WTC11 (cell line): ENCODE results near the gene ALAS1. TPM values are rescaled to one million over a fixed set of nuclear protein-coding genes. Genes with fewer than 3 reads are reported as not detected.

Experiments
- ATAC-seq: fragments of 200-7000 bp; cut with Tn5 transposase; 2 replicates; pipeline ENCODE4 v1.10.0; 2021; ENCODE audit warnings: mild to moderate bottlenecking, moderate library complexity
- CTCF ChIA-PET: fragments of 300-600 bp; sonication (Branson Sonifier 250); formaldehyde crosslinking; loops from one replicate; lab custom pipeline; 2021; ENCODE audit warnings: antibody characterized with exemption; lab: Charles Lee
- POLR2A ChIA-PET: fragments of 350-600 bp; sonication (Branson Sonifier 250); formaldehyde crosslinking; loops from one replicate; lab custom pipeline; 2021; ENCODE audit warnings: antibody characterized with exemption; lab: Charles Lee
- DNase-seq: peaks from one replicate; pipeline ENCODE4 v3.0.0; 2021; ENCODE audit warnings: low spot score
- H3K27ac Mint-ChIP-seq: 2 replicates; pipeline ENCODE4 v1.8.0; 2021; ENCODE audit warnings: mixed read lengths
- H3K27me3 Mint-ChIP-seq: 2 replicates; pipeline ENCODE4 v1.8.0; 2021; ENCODE audit warnings: low read depth, mild to moderate bottlenecking, moderate library complexity, mixed read lengths
- H3K36me3 Mint-ChIP-seq: 2 replicates; pipeline ENCODE4 v1.8.0; 2021; ENCODE audit warnings: mixed read lengths
- H3K4me1 Mint-ChIP-seq: 2 replicates; pipeline ENCODE4 v1.8.0; 2022; ENCODE audit warnings: mixed read lengths
- H3K4me3 Mint-ChIP-seq: 2 replicates; pipeline ENCODE4 v1.8.0; 2021; ENCODE audit warnings: mild to moderate bottlenecking, moderate library complexity, mixed read lengths
- H3K9me3 Mint-ChIP-seq: 2 replicates; pipeline ENCODE4 v1.8.0; 2021; ENCODE audit warnings: mixed read lengths
- CREB1 ChIP-seq: sonication (generic); formaldehyde crosslinking; IDR thresholded peaks from 2 replicates; pipeline ENCODE4 v1.8.0; 2023; ENCODE audit warnings: mild to moderate bottlenecking, missing genetic modification reagents
- CREM ChIP-seq: sonication (generic); formaldehyde crosslinking; IDR thresholded peaks from 2 replicates; pipeline ENCODE4 v1.8.1; 2022; ENCODE audit warnings: mild to moderate bottlenecking, missing genetic modification reagents, moderate library complexity
- ESRRA ChIP-seq: sonication (generic); formaldehyde crosslinking; IDR thresholded peaks from 2 replicates; pipeline ENCODE4 v1.8.1; 2022; ENCODE audit warnings: mild to moderate bottlenecking, missing genetic modification reagents, borderline replicate concordance
- FOXJ3 ChIP-seq: sonication (generic); formaldehyde crosslinking; IDR thresholded peaks from 2 replicates; pipeline ENCODE4 v1.9.0; 2021; ENCODE audit warnings: missing genetic modification reagents, mild to moderate bottlenecking, borderline replicate concordance
- FOXP1 ChIP-seq: sonication (generic); formaldehyde crosslinking; IDR thresholded peaks from 2 replicates; pipeline ENCODE4 v1.8.0; 2022; ENCODE audit warnings: missing genetic modification reagents, mild to moderate bottlenecking, moderate library complexity, borderline replicate concordance
- KAT7 ChIP-seq: sonication (generic); formaldehyde crosslinking; IDR thresholded peaks from 2 replicates; pipeline ENCODE4 v1.8.1; 2023; ENCODE audit warnings: missing genetic modification reagents, mild to moderate bottlenecking, borderline replicate concordance
- MYBL2 ChIP-seq: sonication (generic); formaldehyde crosslinking; IDR thresholded peaks from 2 replicates; pipeline ENCODE4 v1.8.1; 2023; ENCODE audit warnings: mild to moderate bottlenecking, moderate library complexity, missing genetic modification reagents
- NFE2L1 ChIP-seq: sonication (generic); formaldehyde crosslinking; IDR thresholded peaks from 2 replicates; pipeline ENCODE4 v1.8.1; 2023; ENCODE audit warnings: missing genetic modification reagents
- NR3C1 ChIP-seq: sonication (generic); formaldehyde crosslinking; conservative IDR thresholded peaks from 2 replicates; pipeline ENCODE4 v1.8.1; 2023; ENCODE audit warnings: low read depth, mild to moderate bottlenecking, missing genetic modification reagents
- RELA ChIP-seq: sonication (generic); formaldehyde crosslinking; IDR thresholded peaks from 2 replicates; pipeline ENCODE4 v1.8.1; 2022; ENCODE audit warnings: missing genetic modification reagents, mild to moderate bottlenecking, borderline replicate concordance
- TCF7 ChIP-seq: sonication (generic); formaldehyde crosslinking; IDR thresholded peaks from 2 replicates; pipeline ENCODE4 v1.8.0; 2022; ENCODE audit warnings: mild to moderate bottlenecking, low read depth, missing genetic modification reagents, moderate library complexity
- ZNF138 ChIP-seq: sonication (generic); formaldehyde crosslinking; conservative IDR thresholded peaks from 2 replicates; pipeline ENCODE4 v1.8.1; 2022; ENCODE audit warnings: mild to moderate bottlenecking, moderate library complexity, missing genetic modification reagents
- ZNF317 ChIP-seq: sonication (generic); formaldehyde crosslinking; IDR thresholded peaks from 2 replicates; pipeline ENCODE4 v1.8.1; 2023; ENCODE audit warnings: low read depth, mild to moderate bottlenecking, moderate library complexity, missing genetic modification reagents, borderline replicate concordance
- total RNA-seq: library from RNA; stranded (reverse); gene quantifications from 3 replicates; pipeline ENCODE4 v1.2.3, GENCODE V29; 2021
- TF ChIP-seq, protein P1 (sequence below): sonication (generic); formaldehyde crosslinking; IDR thresholded peaks from 2 replicates; pipeline ENCODE4 v1.8.0; 2022; ENCODE audit warnings: mild to moderate bottlenecking, missing genetic modification reagents
- TF ChIP-seq, protein P2 (sequence below): sonication (generic); formaldehyde crosslinking; IDR thresholded peaks from 2 replicates; pipeline ENCODE4 v1.8.1; 2022; ENCODE audit warnings: low read depth, mild to moderate bottlenecking, moderate library complexity, missing genetic modification reagents, borderline replicate concordance
- TF ChIP-seq, protein P3 (sequence below): sonication (generic); formaldehyde crosslinking; IDR thresholded peaks from 2 replicates; pipeline ENCODE4 v1.8.1; 2022; ENCODE audit warnings: mild to moderate bottlenecking, missing genetic modification reagents, moderate library complexity, borderline replicate concordance
- TF ChIP-seq, protein P4 (sequence below): sonication (generic); formaldehyde crosslinking; IDR thresholded peaks from 2 replicates; pipeline ENCODE4 v1.8.1; 2023; ENCODE audit warnings: mild to moderate bottlenecking, missing genetic modification reagents
- TF ChIP-seq, protein P5 (sequence below): fragments of 200-600 bp; IDR thresholded peaks from 2 replicates; pipeline ENCODE4 v1.8.0; 2022; ENCODE audit warnings: antibody characterized with exemption
- TF ChIP-seq, protein P6 (sequence below): sonication (generic); formaldehyde crosslinking; IDR thresholded peaks from 2 replicates; pipeline ENCODE4 v1.8.0; 2022; ENCODE audit warnings: mild to moderate bottlenecking, missing genetic modification reagents
- TF ChIP-seq, protein P7 (sequence below): sonication (generic); formaldehyde crosslinking; IDR thresholded peaks from 2 replicates; pipeline ENCODE4 v1.8.0; 2023; ENCODE audit warnings: mild to moderate bottlenecking, missing genetic modification reagents
- TF ChIP-seq, protein P8 (sequence below): sonication (generic); formaldehyde crosslinking; IDR thresholded peaks from 2 replicates; pipeline ENCODE4 v1.8.1; 2022; ENCODE audit warnings: mild to moderate bottlenecking, moderate library complexity, missing genetic modification reagents

Gene ALAS1
- total RNA-seq, 1 experiment from 2014 or later, result 39.1 TPM

DNA sequence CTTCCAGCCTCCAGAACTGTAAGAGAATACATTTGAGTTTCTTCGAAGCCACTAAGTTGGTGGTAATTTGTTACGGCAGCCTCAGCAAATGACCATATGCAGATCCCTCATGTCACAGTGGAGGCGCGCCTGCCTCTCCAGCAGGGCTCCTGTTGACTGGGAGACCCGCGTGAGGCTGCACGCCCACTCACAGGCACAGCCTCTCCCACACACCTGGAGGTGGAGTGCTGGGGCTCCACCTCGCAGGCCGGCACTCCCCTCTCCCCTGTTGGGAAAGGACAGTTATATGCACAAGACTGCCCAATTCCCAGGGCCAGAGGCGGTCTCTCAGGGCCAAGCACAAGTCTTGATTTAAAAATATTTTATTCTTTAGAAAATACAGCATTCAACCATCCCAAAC is 30.3 kb downstream of the ALAS1 start:
- Mint-ChIP-seq H3K9me3 (no peaks in the 10 kb centered on the region), H3K27ac (no peak overlapping the region), H3K27me3 (no peaks in the 10 kb centered on the region), H3K4me3 (no peak overlapping the region), H3K36me3 (peaks cover 13% of the 10 kb centered on the region), H3K4me1 (peaks cover 3% of the 10 kb centered on the region; the same call in 1 of the 2 replicates)
- ChIA-PET POLR2A (no interaction called here), CTCF (interaction anchor here (1.0 to 1.1 kb wide), 2 partner anchors 74 to 153 kb away, joined by 3 to 4 read pairs; partner anchors contain the start of gene POC1A)
- ATAC-seq (no peak), DNase-seq (no peak)
- TF ChIP-seq NFE2L1 (CRISPR knock-in tag) (no peak), FOXP1 (no peak), ZNF138 (CRISPR knock-in tag) (no peak), ZNF317 (CRISPR knock-in tag) (no peak), KAT7 (no peak), MYBL2 (CRISPR knock-in tag) (no peak), RELA (CRISPR knock-in tag) (no peak)
- TF ChIP-seq, protein P1, sequence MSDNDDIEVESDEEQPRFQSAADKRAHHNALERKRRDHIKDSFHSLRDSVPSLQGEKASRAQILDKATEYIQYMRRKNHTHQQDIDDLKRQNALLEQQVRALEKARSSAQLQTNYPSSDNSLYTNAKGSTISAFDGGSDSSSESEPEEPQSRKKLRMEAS, result no peak
- TF ChIP-seq, protein P2, sequence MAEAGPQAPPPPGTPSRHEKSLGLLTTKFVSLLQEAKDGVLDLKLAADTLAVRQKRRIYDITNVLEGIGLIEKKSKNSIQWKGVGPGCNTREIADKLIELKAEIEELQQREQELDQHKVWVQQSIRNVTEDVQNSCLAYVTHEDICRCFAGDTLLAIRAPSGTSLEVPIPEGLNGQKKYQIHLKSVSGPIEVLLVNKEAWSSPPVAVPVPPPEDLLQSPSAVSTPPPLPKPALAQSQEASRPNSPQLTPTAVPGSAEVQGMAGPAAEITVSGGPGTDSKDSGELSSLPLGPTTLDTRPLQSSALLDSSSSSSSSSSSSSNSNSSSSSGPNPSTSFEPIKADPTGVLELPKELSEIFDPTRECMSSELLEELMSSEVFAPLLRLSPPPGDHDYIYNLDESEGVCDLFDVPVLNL, result no peak
- TF ChIP-seq, protein P3, sequence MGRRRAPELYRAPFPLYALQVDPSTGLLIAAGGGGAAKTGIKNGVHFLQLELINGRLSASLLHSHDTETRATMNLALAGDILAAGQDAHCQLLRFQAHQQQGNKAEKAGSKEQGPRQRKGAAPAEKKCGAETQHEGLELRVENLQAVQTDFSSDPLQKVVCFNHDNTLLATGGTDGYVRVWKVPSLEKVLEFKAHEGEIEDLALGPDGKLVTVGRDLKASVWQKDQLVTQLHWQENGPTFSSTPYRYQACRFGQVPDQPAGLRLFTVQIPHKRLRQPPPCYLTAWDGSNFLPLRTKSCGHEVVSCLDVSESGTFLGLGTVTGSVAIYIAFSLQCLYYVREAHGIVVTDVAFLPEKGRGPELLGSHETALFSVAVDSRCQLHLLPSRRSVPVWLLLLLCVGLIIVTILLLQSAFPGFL (CRISPR knock-in tag), result no peak

DNA sequence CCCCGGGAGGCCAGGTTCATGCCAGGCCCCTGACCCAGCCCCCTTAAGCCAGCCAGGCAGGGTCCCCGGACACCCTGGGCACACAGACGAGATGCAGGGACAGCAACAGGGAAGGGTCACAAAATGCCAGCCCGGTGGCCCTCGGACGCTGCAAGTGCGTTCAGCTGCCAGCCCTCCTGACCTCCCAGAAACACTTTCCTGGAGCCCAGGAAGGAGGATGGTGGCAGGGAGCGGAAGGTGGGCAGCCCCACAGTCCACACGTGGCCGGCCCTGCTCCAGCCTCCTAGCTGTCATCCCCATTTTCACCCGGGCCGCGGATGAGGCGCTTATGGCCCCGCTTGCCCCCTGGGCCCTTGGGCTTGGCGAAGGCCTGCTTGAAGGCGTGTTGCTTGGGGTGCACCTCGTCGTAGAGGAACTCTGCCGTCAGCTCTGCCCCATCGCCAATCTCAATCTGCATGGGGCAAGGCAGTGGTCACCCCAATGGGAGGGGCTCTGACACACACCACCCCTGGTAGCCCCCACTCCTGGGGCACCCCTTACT is 30.9 kb downstream of the ALAS1 start:
- Mint-ChIP-seq H3K36me3 (peaks cover 13% of the 10 kb centered on the region), H3K4me3 (no peak overlapping the region), H3K27ac (no peak overlapping the region), H3K9me3 (no peaks in the 10 kb centered on the region), H3K27me3 (no peaks in the 10 kb centered on the region), H3K4me1 (peaks cover 3% of the 10 kb centered on the region; the same call in 1 of the 2 replicates)
- DNase-seq, result no peak
- ATAC-seq, result no peak
- ChIA-PET CTCF (interaction anchor here (0.5 to 0.6 kb wide), 2 partner anchors 9 to 50 kb away, joined by 3 read pairs; no protein-coding TSS in a partner anchor), POLR2A (no interaction called here)
- TF ChIP-seq, protein P4, sequence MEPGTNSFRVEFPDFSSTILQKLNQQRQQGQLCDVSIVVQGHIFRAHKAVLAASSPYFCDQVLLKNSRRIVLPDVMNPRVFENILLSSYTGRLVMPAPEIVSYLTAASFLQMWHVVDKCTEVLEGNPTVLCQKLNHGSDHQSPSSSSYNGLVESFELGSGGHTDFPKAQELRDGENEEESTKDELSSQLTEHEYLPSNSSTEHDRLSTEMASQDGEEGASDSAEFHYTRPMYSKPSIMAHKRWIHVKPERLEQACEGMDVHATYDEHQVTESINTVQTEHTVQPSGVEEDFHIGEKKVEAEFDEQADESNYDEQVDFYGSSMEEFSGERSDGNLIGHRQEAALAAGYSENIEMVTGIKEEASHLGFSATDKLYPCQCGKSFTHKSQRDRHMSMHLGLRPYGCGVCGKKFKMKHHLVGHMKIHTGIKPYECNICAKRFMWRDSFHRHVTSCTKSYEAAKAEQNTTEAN (CRISPR knock-in tag), result no peak
- TF ChIP-seq TCF7 (CRISPR knock-in tag) (no peak), CREB1 (CRISPR knock-in tag) (no peak), ESRRA (CRISPR knock-in tag) (no peak), NR3C1 (CRISPR knock-in tag) (no peak), FOXJ3 (CRISPR knock-in tag) (no peak), ZNF138 (CRISPR knock-in tag) (no peak), CREM (CRISPR knock-in tag) (no peak)
- TF ChIP-seq, protein P5, sequence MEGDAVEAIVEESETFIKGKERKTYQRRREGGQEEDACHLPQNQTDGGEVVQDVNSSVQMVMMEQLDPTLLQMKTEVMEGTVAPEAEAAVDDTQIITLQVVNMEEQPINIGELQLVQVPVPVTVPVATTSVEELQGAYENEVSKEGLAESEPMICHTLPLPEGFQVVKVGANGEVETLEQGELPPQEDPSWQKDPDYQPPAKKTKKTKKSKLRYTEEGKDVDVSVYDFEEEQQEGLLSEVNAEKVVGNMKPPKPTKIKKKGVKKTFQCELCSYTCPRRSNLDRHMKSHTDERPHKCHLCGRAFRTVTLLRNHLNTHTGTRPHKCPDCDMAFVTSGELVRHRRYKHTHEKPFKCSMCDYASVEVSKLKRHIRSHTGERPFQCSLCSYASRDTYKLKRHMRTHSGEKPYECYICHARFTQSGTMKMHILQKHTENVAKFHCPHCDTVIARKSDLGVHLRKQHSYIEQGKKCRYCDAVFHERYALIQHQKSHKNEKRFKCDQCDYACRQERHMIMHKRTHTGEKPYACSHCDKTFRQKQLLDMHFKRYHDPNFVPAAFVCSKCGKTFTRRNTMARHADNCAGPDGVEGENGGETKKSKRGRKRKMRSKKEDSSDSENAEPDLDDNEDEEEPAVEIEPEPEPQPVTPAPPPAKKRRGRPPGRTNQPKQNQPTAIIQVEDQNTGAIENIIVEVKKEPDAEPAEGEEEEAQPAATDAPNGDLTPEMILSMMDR, result no peak
- TF ChIP-seq, protein P6, sequence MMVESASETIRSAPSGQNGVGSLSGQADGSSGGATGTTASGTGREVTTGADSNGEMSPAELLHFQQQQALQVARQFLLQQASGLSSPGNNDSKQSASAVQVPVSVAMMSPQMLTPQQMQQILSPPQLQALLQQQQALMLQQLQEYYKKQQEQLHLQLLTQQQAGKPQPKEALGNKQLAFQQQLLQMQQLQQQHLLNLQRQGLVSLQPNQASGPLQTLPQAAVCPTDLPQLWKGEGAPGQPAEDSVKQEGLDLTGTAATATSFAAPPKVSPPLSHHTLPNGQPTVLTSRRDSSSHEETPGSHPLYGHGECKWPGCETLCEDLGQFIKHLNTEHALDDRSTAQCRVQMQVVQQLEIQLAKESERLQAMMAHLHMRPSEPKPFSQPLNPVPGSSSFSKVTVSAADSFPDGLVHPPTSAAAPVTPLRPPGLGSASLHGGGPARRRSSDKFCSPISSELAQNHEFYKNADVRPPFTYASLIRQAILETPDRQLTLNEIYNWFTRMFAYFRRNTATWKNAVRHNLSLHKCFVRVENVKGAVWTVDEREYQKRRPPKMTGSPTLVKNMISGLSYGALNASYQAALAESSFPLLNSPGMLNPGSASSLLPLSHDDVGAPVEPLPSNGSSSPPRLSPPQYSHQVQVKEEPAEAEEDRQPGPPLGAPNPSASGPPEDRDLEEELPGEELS, result no peak
- TF ChIP-seq, protein P7, sequence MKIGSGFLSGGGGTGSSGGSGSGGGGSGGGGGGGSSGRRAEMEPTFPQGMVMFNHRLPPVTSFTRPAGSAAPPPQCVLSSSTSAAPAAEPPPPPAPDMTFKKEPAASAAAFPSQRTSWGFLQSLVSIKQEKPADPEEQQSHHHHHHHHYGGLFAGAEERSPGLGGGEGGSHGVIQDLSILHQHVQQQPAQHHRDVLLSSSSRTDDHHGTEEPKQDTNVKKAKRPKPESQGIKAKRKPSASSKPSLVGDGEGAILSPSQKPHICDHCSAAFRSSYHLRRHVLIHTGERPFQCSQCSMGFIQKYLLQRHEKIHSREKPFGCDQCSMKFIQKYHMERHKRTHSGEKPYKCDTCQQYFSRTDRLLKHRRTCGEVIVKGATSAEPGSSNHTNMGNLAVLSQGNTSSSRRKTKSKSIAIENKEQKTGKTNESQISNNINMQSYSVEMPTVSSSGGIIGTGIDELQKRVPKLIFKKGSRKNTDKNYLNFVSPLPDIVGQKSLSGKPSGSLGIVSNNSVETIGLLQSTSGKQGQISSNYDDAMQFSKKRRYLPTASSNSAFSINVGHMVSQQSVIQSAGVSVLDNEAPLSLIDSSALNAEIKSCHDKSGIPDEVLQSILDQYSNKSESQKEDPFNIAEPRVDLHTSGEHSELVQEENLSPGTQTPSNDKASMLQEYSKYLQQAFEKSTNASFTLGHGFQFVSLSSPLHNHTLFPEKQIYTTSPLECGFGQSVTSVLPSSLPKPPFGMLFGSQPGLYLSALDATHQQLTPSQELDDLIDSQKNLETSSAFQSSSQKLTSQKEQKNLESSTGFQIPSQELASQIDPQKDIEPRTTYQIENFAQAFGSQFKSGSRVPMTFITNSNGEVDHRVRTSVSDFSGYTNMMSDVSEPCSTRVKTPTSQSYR (CRISPR knock-in tag), result no peak
- TF ChIP-seq, protein P8, sequence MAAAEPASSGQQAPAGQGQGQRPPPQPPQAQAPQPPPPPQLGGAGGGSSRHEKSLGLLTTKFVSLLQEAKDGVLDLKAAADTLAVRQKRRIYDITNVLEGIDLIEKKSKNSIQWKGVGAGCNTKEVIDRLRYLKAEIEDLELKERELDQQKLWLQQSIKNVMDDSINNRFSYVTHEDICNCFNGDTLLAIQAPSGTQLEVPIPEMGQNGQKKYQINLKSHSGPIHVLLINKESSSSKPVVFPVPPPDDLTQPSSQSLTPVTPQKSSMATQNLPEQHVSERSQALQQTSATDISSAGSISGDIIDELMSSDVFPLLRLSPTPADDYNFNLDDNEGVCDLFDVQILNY (CRISPR knock-in tag), result no peak
